Purkinje cell (primary cell): Measurements from ENCODE around the gene APEX1. TPM values are rescaled to one million over a fixed set of nuclear protein-coding genes. Genes with fewer than 3 reads are reported as not detected.

Experiments
- polyA plus RNA-seq: library from polyadenylated mRNA; unstranded; fragments of >200 nt; fragmentation: Nextera tagmentation; gene quantifications from 2 replicates; pipeline ENCODE4 v1.2.1, GENCODE V29; 2014

The APEX1 gene
- 84.3 and 107 TPM in 2 replicates for polyA plus RNA-seq

GRCh38 chr14:20454516-20455354, at the start of gene APEX1, which contains the start of gene OSGEP:
Gene APEX1, plus strand, starts transcription at chr14:20455226. Its CDS starts 420 bp downstream, at chr14:20455646.
Gene OSGEP, minus strand, starts transcription at chr14:20454812. Its CDS starts 129 bp downstream, at chr14:20454683.

GRCh38 chr14:20412876-20413743, 41.9 kb upstream of the APEX1 start, which contains the start of gene TEP1:
Gene TEP1, minus strand, starts transcription at chr14:20413501. Its CDS starts 5,062 bp downstream, at chr14:20408439.

GRCh38 chr14:20435582-20436362, 19.3 kb upstream of the APEX1 start, which contains the start of gene KLHL33:
Gene KLHL33, minus strand, starts transcription at chr14:20436166. Its CDS starts 355 bp downstream, at chr14:20435811.

GRCh38 chr14:20461225-20462141, 6.5 kb downstream of the APEX1 start, which contains the start of gene PIP4P1:
Gene PIP4P1, minus strand, starts transcription at chr14:20461434. Its CDS starts 109 bp downstream, at chr14:20461325.

GRCh38 chr14:20469242-20469889, 14.3 kb downstream of the APEX1 start, which contains the start of gene PNP:
Gene PNP, plus strand, starts transcription at chr14:20469406. Its CDS starts 119 bp downstream, at chr14:20469525.

Other genes with a start within 250 kb of the APEX1 start
- gene OR11H6, start 231.5 kb upstream of the APEX1 start, polyA plus RNA-seq = not detected in 2 replicates
- gene OR11H7, start 226.2 kb upstream of the APEX1 start, polyA plus RNA-seq = not detected in 2 replicates
- not detected in 2 replicates for gene OR11H4, start 215.9 kb upstream of the APEX1 start, polyA plus RNA-seq
- gene TTC5, start 149.3 kb upstream of the APEX1 start, polyA plus RNA-seq = 12.5 and 17.5 TPM in 2 replicates
- 14.0 and 27.9 TPM in 2 replicates for gene CCNB1IP1, start 121.9 kb upstream of the APEX1 start, polyA plus RNA-seq
- 13.1 and 22.0 TPM in 2 replicates for gene PARP2, start 111.6 kb upstream of the APEX1 start, polyA plus RNA-seq
- 0.08 and 1.3 TPM in 2 replicates for gene TEP1, start 41.7 kb upstream of the APEX1 start, polyA plus RNA-seq
- 0.08 and 0.16 TPM in 2 replicates for gene KLHL33, start 19.1 kb upstream of the APEX1 start, polyA plus RNA-seq
- gene OSGEP, start 414 bp upstream of the APEX1 start, polyA plus RNA-seq = 31.4 and 51.1 TPM in 2 replicates
- gene PIP4P1, start 6.2 kb downstream of the APEX1 start, polyA plus RNA-seq = 16.3 and 16.4 TPM in 2 replicates
- 1.1 and 10.0 TPM in 2 replicates for gene PNP, start 14.2 kb downstream of the APEX1 start, polyA plus RNA-seq
- gene RNASE10, start 50.3 kb downstream of the APEX1 start, polyA plus RNA-seq = not detected in 2 replicates
- gene RNASE9, start 105.8 kb downstream of the APEX1 start, polyA plus RNA-seq = not detected in 2 replicates
- gene RNASE11, start 132.8 kb downstream of the APEX1 start, polyA plus RNA-seq = not detected in 2 replicates
- not detected in 2 replicates for gene RNASE12, start 136.2 kb downstream of the APEX1 start, polyA plus RNA-seq
- gene OR6S1, start 186.5 kb downstream of the APEX1 start, polyA plus RNA-seq = not detected in 2 replicates
- 2.5 TPM in 1 of 2 replicates, not detected in the other for gene RNASE4, start 229.3 kb downstream of the APEX1 start, polyA plus RNA-seq
- 1.7 TPM in 1 of 2 replicates, not detected in the other for gene ANG, start 233.5 kb downstream of the APEX1 start, polyA plus RNA-seq